KOPT-K1 (cell line): ENCODE measurements around the gene CELF5.

Experiments
- H3K27ac ChIP-seq: fragments of 200-600 bp; sonication (generic); 2 replicates; pipeline ENCODE4 v1.5.1; 2016; ENCODE audit warnings: antibody characterized with exemption, mild to moderate bottlenecking, low read depth, low read length; ENCODE audit not compliant: poor library complexity, severe bottlenecking
- H3K36me3 ChIP-seq: fragments of 200-600 bp; sonication (generic); 2 replicates; pipeline ENCODE4 v1.5.1; 2017; ENCODE audit warnings: antibody characterized with exemption, mild to moderate bottlenecking, low read length, moderate library complexity; ENCODE audit not compliant: insufficient read depth
- H3K9me3 ChIP-seq: fragments of 200-600 bp; sonication (generic); 2 replicates; pipeline ENCODE4 v1.5.1; 2017; ENCODE audit warnings: antibody characterized with exemption, low read length, mild to moderate bottlenecking; ENCODE audit not compliant: insufficient read depth, poor library complexity, severe bottlenecking

CELF5 gene

GRCh38 chr19:3239367-3239766 lies 14.9 kb downstream of the CELF5 start:
- no peaks in the 10 kb centered on the region for H3K9me3 ChIP-seq
- no peak overlapping the region for H3K27ac ChIP-seq
- H3K36me3 ChIP-seq = no peaks in the 10 kb centered on the region

GRCh38 chr19:3243819-3244700 lies 19.6 kb downstream of the CELF5 start:
- Histone ChIP-seq H3K9me3 (no peaks in the 10 kb centered on the region), H3K36me3 (no peaks in the 10 kb centered on the region), H3K27ac (no peak overlapping the region)

GRCh38 chr19:3245050-3245449 lies 20.6 kb downstream of the CELF5 start:
- H3K9me3 ChIP-seq = no peaks in the 10 kb centered on the region
- no peak overlapping the region for H3K27ac ChIP-seq
- H3K36me3 ChIP-seq = no peaks in the 10 kb centered on the region

- Histone ChIP-seq H3K27ac (no peak overlapping the region), H3K36me3 (no peaks in the 10 kb centered on the region)
Observed at GRCh38 chr19:3248728-3249326, 24.4 kb downstream of the CELF5 start.

GRCh38 chr19:3249408-3249807 lies 24.9 kb downstream of the CELF5 start:
- no peaks in the 10 kb centered on the region for H3K36me3 ChIP-seq
- H3K27ac ChIP-seq = no peak overlapping the region
- H3K9me3 ChIP-seq = no peaks in the 10 kb centered on the region

More at GRCh38 chr19:3248728-3249326, 24.4 kb downstream of the CELF5 start:
- H3K9me3 ChIP-seq = no peaks in the 10 kb centered on the region

GRCh38 chr19:3250675-3251074 lies 26.2 kb downstream of the CELF5 start:
- no peaks in the 10 kb centered on the region for H3K36me3 ChIP-seq
- H3K27ac ChIP-seq = no peak overlapping the region
- H3K9me3 ChIP-seq = no peaks in the 10 kb centered on the region

- no peak overlapping the region for H3K27ac ChIP-seq
- no peaks in the 10 kb centered on the region for H3K9me3 ChIP-seq
- H3K36me3 ChIP-seq = no peaks in the 10 kb centered on the region
Observed at GRCh38 chr19:3251229-3251628, 26.8 kb downstream of the CELF5 start.

- H3K36me3 ChIP-seq = no peaks in the 10 kb centered on the region
- H3K9me3 ChIP-seq = no peaks in the 10 kb centered on the region
- H3K27ac ChIP-seq = no peak overlapping the region
Observed at GRCh38 chr19:3252650-3253049, 28.2 kb downstream of the CELF5 start.

GRCh38 chr19:3253270-3253669 lies 28.8 kb downstream of the CELF5 start:
- no peaks in the 10 kb centered on the region for H3K36me3 ChIP-seq
- no peaks in the 10 kb centered on the region for H3K9me3 ChIP-seq

GRCh38 chr19:3254520-3254919 lies 30.1 kb downstream of the CELF5 start:
- Histone ChIP-seq H3K36me3 (no peaks in the 10 kb centered on the region), H3K27ac (no peak overlapping the region), H3K9me3 (no peaks in the 10 kb centered on the region)

More at GRCh38 chr19:3253270-3253669, 28.8 kb downstream of the CELF5 start:
- no peak overlapping the region for H3K27ac ChIP-seq

- no peaks in the 10 kb centered on the region for H3K36me3 ChIP-seq
- no peaks in the 10 kb centered on the region for H3K9me3 ChIP-seq
- no peak overlapping the region for H3K27ac ChIP-seq
Observed at GRCh38 chr19:3257071-3257470, 32.6 kb downstream of the CELF5 start.

GRCh38 chr19:3262362-3262761 lies 37.9 kb downstream of the CELF5 start:
- H3K27ac ChIP-seq = no peak overlapping the region
- H3K36me3 ChIP-seq = no peaks in the 10 kb centered on the region
- H3K9me3 ChIP-seq = no peaks in the 10 kb centered on the region

GRCh38 chr19:3263866-3264265 lies 39.4 kb downstream of the CELF5 start:
- Histone ChIP-seq H3K36me3 (no peaks in the 10 kb centered on the region), H3K9me3 (no peaks in the 10 kb centered on the region), H3K27ac (no peak overlapping the region)

GRCh38 chr19:3265432-3265831 lies 41.0 kb downstream of the CELF5 start:
- Histone ChIP-seq H3K9me3 (no peaks in the 10 kb centered on the region), H3K27ac (no peak overlapping the region), H3K36me3 (no peaks in the 10 kb centered on the region)

- no peaks in the 10 kb centered on the region for H3K9me3 ChIP-seq
- H3K36me3 ChIP-seq = no peaks in the 10 kb centered on the region
- no peak overlapping the region for H3K27ac ChIP-seq
Observed at GRCh38 chr19:3266092-3266693, 41.7 kb downstream of the CELF5 start.
